ENCODE results near the gene TRIM8. TPM values are rescaled to one million over a fixed set of nuclear protein-coding genes. Genes with fewer than 3 reads are reported as not detected.

Gene TRIM8
- total RNA-seq, 1 experiment from 2014 or later, result 61.4 TPM

DNA sequence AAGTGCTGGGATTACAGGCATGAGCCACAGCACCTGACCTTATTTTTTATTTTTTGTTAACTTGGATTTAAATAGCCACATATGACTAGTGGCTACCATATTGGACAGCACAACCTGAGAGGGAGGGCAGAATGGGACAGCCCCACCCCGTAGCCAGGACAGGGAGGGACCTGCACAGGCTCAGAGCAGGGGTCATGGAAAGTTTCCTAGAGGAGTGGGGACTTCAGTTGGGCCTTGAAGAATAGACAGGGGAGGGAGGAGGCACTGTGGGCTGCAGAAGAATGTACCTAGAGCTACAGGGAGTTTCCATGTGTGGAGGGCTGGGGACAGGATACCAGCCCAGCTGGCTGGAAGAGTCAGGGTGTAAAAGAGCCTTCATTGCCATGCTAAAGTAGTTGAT, 8.8 kb downstream of the TRIM8 start:
- peaks cover 16% of the 10 kb centered on the region; the same call in 1 of the 2 replicates for H4K20me1 ChIP-seq (ENCODE audit: low read length)
- H3K27me3 ChIP-seq (ENCODE audit: low read length), result no peaks in the 10 kb centered on the region

DNA sequence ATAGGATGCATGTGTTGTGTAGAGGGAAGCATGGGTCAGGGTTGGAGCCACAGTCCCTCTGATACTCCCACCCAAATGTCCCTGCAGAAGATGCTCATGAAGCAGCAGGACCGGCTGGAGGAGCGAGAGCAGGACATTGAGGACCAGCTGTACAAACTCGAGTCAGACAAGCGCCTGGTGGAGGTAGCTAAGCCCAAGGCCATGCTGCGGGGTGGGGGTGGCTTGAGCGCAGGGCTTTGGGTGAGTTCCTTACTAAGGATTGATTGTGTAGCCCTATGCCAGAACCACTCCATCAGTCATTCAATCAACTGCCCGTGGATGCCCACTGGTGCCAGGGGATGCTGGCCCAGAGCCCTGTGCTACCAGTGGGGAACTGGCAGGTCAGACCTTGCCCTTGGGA, 10.3 kb downstream of the TRIM8 start:
- no TSS peak for BruUV-seq (replicated peaks)
- H3K9me2 ChIP-seq (replicated peaks; ENCODE audit: low read length), result no peaks in the 10 kb centered on the region
- no peak overlapping the region for H3K4me2 ChIP-seq (ENCODE audit: low read length)
- no peak overlapping the region for H3K9ac ChIP-seq (ENCODE audit: low read length)
- ATAC-seq (no peak), DNase-seq (no peak)
- H3K36me3 ChIP-seq (ENCODE audit: low read depth, low read length), result peaks cover 3% of the 10 kb centered on the region
- no peak for TF ChIP-seq EZH2 (IDR thresholded peaks at IDR 0.05; ENCODE audit: low read length, unreplicated experiment)
- no peak for TF ChIP-seq EZH2phosphoT487 (IDR thresholded peaks at IDR 0.05; ENCODE audit: borderline replicate concordance, low read length)
- TF ChIP-seq, protein P1, sequence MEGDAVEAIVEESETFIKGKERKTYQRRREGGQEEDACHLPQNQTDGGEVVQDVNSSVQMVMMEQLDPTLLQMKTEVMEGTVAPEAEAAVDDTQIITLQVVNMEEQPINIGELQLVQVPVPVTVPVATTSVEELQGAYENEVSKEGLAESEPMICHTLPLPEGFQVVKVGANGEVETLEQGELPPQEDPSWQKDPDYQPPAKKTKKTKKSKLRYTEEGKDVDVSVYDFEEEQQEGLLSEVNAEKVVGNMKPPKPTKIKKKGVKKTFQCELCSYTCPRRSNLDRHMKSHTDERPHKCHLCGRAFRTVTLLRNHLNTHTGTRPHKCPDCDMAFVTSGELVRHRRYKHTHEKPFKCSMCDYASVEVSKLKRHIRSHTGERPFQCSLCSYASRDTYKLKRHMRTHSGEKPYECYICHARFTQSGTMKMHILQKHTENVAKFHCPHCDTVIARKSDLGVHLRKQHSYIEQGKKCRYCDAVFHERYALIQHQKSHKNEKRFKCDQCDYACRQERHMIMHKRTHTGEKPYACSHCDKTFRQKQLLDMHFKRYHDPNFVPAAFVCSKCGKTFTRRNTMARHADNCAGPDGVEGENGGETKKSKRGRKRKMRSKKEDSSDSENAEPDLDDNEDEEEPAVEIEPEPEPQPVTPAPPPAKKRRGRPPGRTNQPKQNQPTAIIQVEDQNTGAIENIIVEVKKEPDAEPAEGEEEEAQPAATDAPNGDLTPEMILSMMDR (conservative IDR thresholded peaks at IDR 0.05; ENCODE audit: low read depth, low read length), result no peak
- 0 out of 2 replicates have a peak, but pooled peaks cover 2% of the 10 kb centered on the region for H4K20me1 ChIP-seq (ENCODE audit: low read length)
- no peak overlapping the region for H3K27ac ChIP-seq (ENCODE audit: low read length)
- intact Hi-C loops (cut with micrococcal nuclease), result no loop called here
- no peaks in the 10 kb centered on the region for H3F3A ChIP-seq (ENCODE audit: low read length, unreplicated experiment)
- H3K9me3 ChIP-seq (ENCODE audit: low read length), result no peaks in the 10 kb centered on the region
- no peak overlapping the region for H2AFZ ChIP-seq (ENCODE audit: low read length)
- no peaks in the 10 kb centered on the region for H3K4me1 ChIP-seq (ENCODE audit: insufficient read depth, low read length)
- H3K79me2 ChIP-seq (ENCODE audit: low read length), result peaks cover 41% of the 10 kb centered on the region
- H3K27me3 ChIP-seq (ENCODE audit: low read length), result no peaks in the 10 kb centered on the region
- ChIA-PET POLR2A (ENCODE audit: unreplicated experiment) (no interaction called here), CTCF (no interaction called here)
- no peak overlapping the region for H3K4me3 ChIP-seq (ENCODE audit: low read length)

More for the DNA sequence above, 8.8 kb downstream of the TRIM8 start:
- POLR2A ChIA-PET (ENCODE audit: unreplicated experiment), result no interaction called here
- TF ChIP-seq, protein P1 (conservative IDR thresholded peaks at IDR 0.05; ENCODE audit: low read depth, low read length), result no peak
- TF ChIP-seq EZH2 (IDR thresholded peaks at IDR 0.05; ENCODE audit: low read length, unreplicated experiment) (no peak), EZH2phosphoT487 (IDR thresholded peaks at IDR 0.05; ENCODE audit: borderline replicate concordance, low read length) (no peak)
- CTCF ChIA-PET, result no interaction called here
- Histone ChIP-seq H3K9me2 (replicated peaks; ENCODE audit: low read length) (no peaks in the 10 kb centered on the region), H3K79me2 (ENCODE audit: low read length) (peaks cover 56% of the 10 kb centered on the region), H3K9ac (ENCODE audit: low read length) (no peak overlapping the region), H3K27ac (ENCODE audit: low read length) (no peak overlapping the region), H3K4me3 (ENCODE audit: low read length) (no peak overlapping the region), H3F3A (ENCODE audit: low read length, unreplicated experiment) (no peaks in the 10 kb centered on the region), H3K4me1 (ENCODE audit: insufficient read depth, low read length) (no peaks in the 10 kb centered on the region), H3K36me3 (ENCODE audit: low read depth, low read length) (no peaks in the 10 kb centered on the region; the same call in 1 of the 2 replicates), H3K9me3 (ENCODE audit: low read length) (no peaks in the 10 kb centered on the region), H2AFZ (ENCODE audit: low read length) (no peak overlapping the region), H3K4me2 (ENCODE audit: low read length) (no peak overlapping the region)
- intact Hi-C loops (cut with micrococcal nuclease), result no loop called here
- DNase-seq, result no peak
- no peak for ATAC-seq
- no TSS peak for BruUV-seq (replicated peaks)

DNA sequence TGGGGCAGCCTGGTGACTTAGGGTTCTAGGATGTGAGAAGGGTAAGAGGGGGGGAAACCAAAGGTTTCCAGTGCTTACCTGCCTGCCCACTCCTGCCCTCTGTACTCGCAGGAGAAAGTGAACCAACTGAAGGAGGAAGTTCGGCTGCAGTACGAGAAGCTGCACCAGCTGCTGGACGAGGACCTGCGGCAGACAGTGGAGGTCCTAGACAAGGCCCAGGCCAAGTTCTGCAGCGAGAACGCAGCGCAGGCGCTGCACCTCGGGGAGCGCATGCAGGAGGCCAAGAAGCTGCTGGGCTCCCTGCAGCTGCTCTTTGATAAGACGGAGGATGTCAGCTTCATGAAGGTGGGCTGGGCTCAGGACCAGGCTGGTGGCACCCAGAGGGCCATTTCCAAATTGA, 10.7 kb downstream of the TRIM8 start:
- Histone ChIP-seq H4K20me1 (ENCODE audit: low read length) (no peaks in the 10 kb centered on the region), H3K27me3 (ENCODE audit: low read length) (no peaks in the 10 kb centered on the region), H3K4me1 (ENCODE audit: insufficient read depth, low read length) (no peaks in the 10 kb centered on the region), H3K4me3 (ENCODE audit: low read length) (no peak overlapping the region), H3K9me2 (replicated peaks; ENCODE audit: low read length) (no peaks in the 10 kb centered on the region), H2AFZ (ENCODE audit: low read length) (no peak overlapping the region), H3K79me2 (ENCODE audit: low read length) (peaks cover 37% of the 10 kb centered on the region), H3K9ac (ENCODE audit: low read length) (no peak overlapping the region), H3K36me3 (ENCODE audit: low read depth, low read length) (peaks cover 3% of the 10 kb centered on the region), H3F3A (ENCODE audit: low read length, unreplicated experiment) (no peaks in the 10 kb centered on the region), H3K27ac (ENCODE audit: low read length) (no peak overlapping the region), H3K9me3 (ENCODE audit: low read length) (no peaks in the 10 kb centered on the region), H3K4me2 (ENCODE audit: low read length) (no peak overlapping the region)
- TF ChIP-seq EZH2 (IDR thresholded peaks at IDR 0.05; ENCODE audit: low read length, unreplicated experiment) (no peak), EZH2phosphoT487 (IDR thresholded peaks at IDR 0.05; ENCODE audit: borderline replicate concordance, low read length) (no peak)
- TF ChIP-seq, protein P1 (conservative IDR thresholded peaks at IDR 0.05; ENCODE audit: low read depth, low read length), result no peak
- no TSS peak for BruUV-seq (replicated peaks)
- intact Hi-C loops (cut with micrococcal nuclease), result no loop called here
- ATAC-seq (no peak), DNase-seq (no peak)
- ChIA-PET CTCF (no interaction called here), POLR2A (ENCODE audit: unreplicated experiment) (no interaction called here)

Data from PC-3 (cell line).